WTC11 (cell line): Measurements from ENCODE around the gene HSD17B3. TPM values are rescaled to one million over a fixed set of nuclear protein-coding genes. Genes with fewer than 3 reads are reported as not detected.

ENCODE experiments used
- ATAC-seq: fragments of 200-7000 bp; cut with Tn5 transposase; 2 replicates; pipeline ENCODE4 v1.10.0; 2021; ENCODE audit warnings: mild to moderate bottlenecking, moderate library complexity
- CTCF ChIA-PET: fragments of 300-600 bp; sonication (Branson Sonifier 250); formaldehyde crosslinking; loops from one replicate; lab custom pipeline; 2021; ENCODE audit warnings: antibody characterized with exemption; lab: Charles Lee
- POLR2A ChIA-PET: fragments of 350-600 bp; sonication (Branson Sonifier 250); formaldehyde crosslinking; loops from one replicate; lab custom pipeline; 2021; ENCODE audit warnings: antibody characterized with exemption; lab: Charles Lee
- DNase-seq: peaks from one replicate; pipeline ENCODE4 v3.0.0; 2021; ENCODE audit warnings: low spot score
- H3K27ac Mint-ChIP-seq: 2 replicates; pipeline ENCODE4 v1.8.0; 2021; ENCODE audit warnings: mixed read lengths
- H3K27me3 Mint-ChIP-seq: 2 replicates; pipeline ENCODE4 v1.8.0; 2021; ENCODE audit warnings: low read depth, mild to moderate bottlenecking, moderate library complexity, mixed read lengths
- H3K36me3 Mint-ChIP-seq: 2 replicates; pipeline ENCODE4 v1.8.0; 2021; ENCODE audit warnings: mixed read lengths
- H3K4me1 Mint-ChIP-seq: 2 replicates; pipeline ENCODE4 v1.8.0; 2022; ENCODE audit warnings: mixed read lengths
- H3K4me3 Mint-ChIP-seq: 2 replicates; pipeline ENCODE4 v1.8.0; 2021; ENCODE audit warnings: mild to moderate bottlenecking, moderate library complexity, mixed read lengths
- H3K9me3 Mint-ChIP-seq: 2 replicates; pipeline ENCODE4 v1.8.0; 2021; ENCODE audit warnings: mixed read lengths
- AR ChIP-seq: fragments of 250-450 bp; sonication (Bioruptor Pico); IDR thresholded peaks from 2 replicates; pipeline ENCODE4 v1.9.0; 2021; ENCODE audit warnings: mild to moderate bottlenecking
- ATF1 ChIP-seq: sonication (generic); formaldehyde crosslinking; IDR thresholded peaks from 2 replicates; pipeline ENCODE4 v1.8.1; 2023; ENCODE audit warnings: mild to moderate bottlenecking, moderate library complexity, missing genetic modification reagents
- CREB1 ChIP-seq: sonication (generic); formaldehyde crosslinking; IDR thresholded peaks from 2 replicates; pipeline ENCODE4 v1.8.0; 2023; ENCODE audit warnings: mild to moderate bottlenecking, missing genetic modification reagents
- ESRRA ChIP-seq: sonication (generic); formaldehyde crosslinking; IDR thresholded peaks from 2 replicates; pipeline ENCODE4 v1.8.1; 2022; ENCODE audit warnings: mild to moderate bottlenecking, missing genetic modification reagents, borderline replicate concordance
- FOXJ3 ChIP-seq: sonication (generic); formaldehyde crosslinking; IDR thresholded peaks from 2 replicates; pipeline ENCODE4 v1.9.0; 2021; ENCODE audit warnings: missing genetic modification reagents, mild to moderate bottlenecking, borderline replicate concordance
- FOXP4 ChIP-seq: sonication (generic); formaldehyde crosslinking; IDR thresholded peaks from 2 replicates; pipeline ENCODE4 v1.8.0; 2022; ENCODE audit warnings: mild to moderate bottlenecking, missing genetic modification reagents
- HMGXB4 ChIP-seq: sonication (generic); formaldehyde crosslinking; IDR thresholded peaks from 2 replicates; pipeline ENCODE4 v1.8.1; 2023; ENCODE audit warnings: mild to moderate bottlenecking, moderate library complexity, missing genetic modification reagents
- JUN ChIP-seq: sonication (generic); formaldehyde crosslinking; IDR thresholded peaks from 2 replicates; pipeline ENCODE4 v1.8.0; 2023; ENCODE audit warnings: mild to moderate bottlenecking, missing genetic modification reagents
- KAT7 ChIP-seq: sonication (generic); formaldehyde crosslinking; IDR thresholded peaks from 2 replicates; pipeline ENCODE4 v1.8.1; 2023; ENCODE audit warnings: missing genetic modification reagents, mild to moderate bottlenecking, borderline replicate concordance
- MYBL2 ChIP-seq: sonication (generic); formaldehyde crosslinking; IDR thresholded peaks from 2 replicates; pipeline ENCODE4 v1.8.1; 2023; ENCODE audit warnings: mild to moderate bottlenecking, moderate library complexity, missing genetic modification reagents
- OVOL2 ChIP-seq: fragments of 250-450 bp; sonication (Bioruptor Pico); IDR thresholded peaks from 2 replicates; pipeline ENCODE4 v1.9.0; 2021; ENCODE audit warnings: mild to moderate bottlenecking, borderline replicate concordance
- RELA ChIP-seq: sonication (generic); formaldehyde crosslinking; IDR thresholded peaks from 2 replicates; pipeline ENCODE4 v1.8.1; 2022; ENCODE audit warnings: missing genetic modification reagents, mild to moderate bottlenecking, borderline replicate concordance
- ZBTB21 ChIP-seq: sonication (generic); formaldehyde crosslinking; IDR thresholded peaks from 2 replicates; pipeline ENCODE4 v1.8.1; 2023; ENCODE audit warnings: mild to moderate bottlenecking, missing genetic modification reagents, borderline replicate concordance
- ZMAT4 ChIP-seq: fragments of 250-450 bp; sonication (Bioruptor Pico); IDR thresholded peaks from 2 replicates; pipeline ENCODE4 v1.9.0; 2021; ENCODE audit warnings: mild to moderate bottlenecking
- ZNF219 ChIP-seq: sonication (generic); formaldehyde crosslinking; IDR thresholded peaks from 2 replicates; pipeline ENCODE4 v1.8.0; 2023; ENCODE audit warnings: missing genetic modification reagents, mild to moderate bottlenecking, borderline replicate concordance
- ZNF317 ChIP-seq: sonication (generic); formaldehyde crosslinking; IDR thresholded peaks from 2 replicates; pipeline ENCODE4 v1.8.1; 2023; ENCODE audit warnings: low read depth, mild to moderate bottlenecking, moderate library complexity, missing genetic modification reagents, borderline replicate concordance
- ZNF423 ChIP-seq: fragments of 250-450 bp; sonication (Bioruptor Pico); IDR thresholded peaks from 2 replicates; pipeline ENCODE4 v2.1.2; 2022; ENCODE audit warnings: mild to moderate bottlenecking, moderate library complexity
- total RNA-seq: library from RNA; stranded (reverse); gene quantifications from 3 replicates; pipeline ENCODE4 v1.2.3, GENCODE V29; 2021
- TF ChIP-seq, protein P1 (sequence below): fragments of 250-450 bp; sonication (Bioruptor Pico); IDR thresholded peaks from 2 replicates; pipeline ENCODE4 v1.9.0; 2021; ENCODE audit warnings: moderate library complexity, mild to moderate bottlenecking, inconsistent platforms, borderline replicate concordance
- TF ChIP-seq, protein P2 (sequence below): sonication (generic); formaldehyde crosslinking; IDR thresholded peaks from 2 replicates; pipeline ENCODE4 v1.8.0; 2023; ENCODE audit warnings: missing genetic modification reagents, mild to moderate bottlenecking, borderline replicate concordance
- TF ChIP-seq, protein P3 (sequence below): fragments of 250-450 bp; sonication (Bioruptor Pico); IDR thresholded peaks from 2 replicates; pipeline ENCODE4 v2.1.2; 2022; ENCODE audit warnings: mild to moderate bottlenecking, moderate library complexity

Gene HSD17B3
- total RNA-seq, 1 experiment from 2014 or later, result not detected

DNA sequence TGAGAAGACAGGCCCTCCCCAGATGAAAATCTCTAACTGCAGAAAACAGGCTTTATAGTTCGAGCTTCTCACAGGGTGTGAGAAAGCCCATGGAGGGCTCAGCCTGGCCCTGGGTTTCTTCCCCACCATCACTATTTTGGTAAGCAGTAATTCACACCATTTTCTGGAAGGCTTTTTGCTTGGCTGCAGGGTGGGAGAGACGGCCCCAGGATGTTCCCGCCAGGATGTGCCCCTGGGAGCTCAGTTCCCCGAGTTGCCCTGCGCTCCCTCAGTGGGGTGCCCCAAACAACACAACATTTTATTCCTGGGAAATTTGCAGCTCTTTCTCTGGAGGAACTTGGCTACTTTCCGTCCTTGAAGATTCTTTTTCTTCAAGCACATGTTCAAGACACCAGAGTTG lies 100.8 kb downstream of the HSD17B3 start:
- Mint-ChIP-seq H3K4me3 (no peak overlapping the region), H3K4me1 (peaks cover 9% of the 10 kb centered on the region)

More for the DNA sequence above, 100.8 kb downstream of the HSD17B3 start:
- Mint-ChIP-seq H3K27me3 (no peaks in the 10 kb centered on the region; the same call in 1 of the 2 replicates), H3K36me3 (no peaks in the 10 kb centered on the region), H3K27ac (0 out of 2 replicates have a peak overlapping the region, but pooled peaks have one; percentile 21), H3K9me3 (peaks cover 11% of the 10 kb centered on the region)
- ChIA-PET POLR2A (interaction anchor here (0.6 kb wide), 1 partner anchor 12 kb away, joined by 3 read pairs; no protein-coding TSS in a partner anchor), CTCF (interaction anchor here (1.0 to 2.3 kb wide), 7 partner anchors 9 to 175 kb away, joined by 3 to 19 read pairs (median 4); no protein-coding TSS in a partner anchor)
- no peak; the same call in 1 of the 2 replicates for ATAC-seq
- DNase-seq, result no peak
- TF ChIP-seq, protein P1, sequence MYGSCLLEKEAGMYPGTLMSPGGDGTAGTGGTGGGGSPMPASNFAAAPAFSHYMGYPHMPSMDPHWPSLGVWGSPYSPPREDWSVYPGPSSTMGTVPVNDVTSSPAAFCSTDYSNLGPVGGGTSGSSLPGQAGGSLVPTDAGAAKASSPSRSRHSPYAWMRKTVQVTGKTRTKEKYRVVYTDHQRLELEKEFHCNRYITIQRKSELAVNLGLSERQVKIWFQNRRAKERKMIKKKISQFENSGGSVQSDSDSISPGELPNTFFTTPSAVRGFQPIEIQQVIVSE (CRISPR knock-in tag), result no peak
- TF ChIP-seq, protein P2, sequence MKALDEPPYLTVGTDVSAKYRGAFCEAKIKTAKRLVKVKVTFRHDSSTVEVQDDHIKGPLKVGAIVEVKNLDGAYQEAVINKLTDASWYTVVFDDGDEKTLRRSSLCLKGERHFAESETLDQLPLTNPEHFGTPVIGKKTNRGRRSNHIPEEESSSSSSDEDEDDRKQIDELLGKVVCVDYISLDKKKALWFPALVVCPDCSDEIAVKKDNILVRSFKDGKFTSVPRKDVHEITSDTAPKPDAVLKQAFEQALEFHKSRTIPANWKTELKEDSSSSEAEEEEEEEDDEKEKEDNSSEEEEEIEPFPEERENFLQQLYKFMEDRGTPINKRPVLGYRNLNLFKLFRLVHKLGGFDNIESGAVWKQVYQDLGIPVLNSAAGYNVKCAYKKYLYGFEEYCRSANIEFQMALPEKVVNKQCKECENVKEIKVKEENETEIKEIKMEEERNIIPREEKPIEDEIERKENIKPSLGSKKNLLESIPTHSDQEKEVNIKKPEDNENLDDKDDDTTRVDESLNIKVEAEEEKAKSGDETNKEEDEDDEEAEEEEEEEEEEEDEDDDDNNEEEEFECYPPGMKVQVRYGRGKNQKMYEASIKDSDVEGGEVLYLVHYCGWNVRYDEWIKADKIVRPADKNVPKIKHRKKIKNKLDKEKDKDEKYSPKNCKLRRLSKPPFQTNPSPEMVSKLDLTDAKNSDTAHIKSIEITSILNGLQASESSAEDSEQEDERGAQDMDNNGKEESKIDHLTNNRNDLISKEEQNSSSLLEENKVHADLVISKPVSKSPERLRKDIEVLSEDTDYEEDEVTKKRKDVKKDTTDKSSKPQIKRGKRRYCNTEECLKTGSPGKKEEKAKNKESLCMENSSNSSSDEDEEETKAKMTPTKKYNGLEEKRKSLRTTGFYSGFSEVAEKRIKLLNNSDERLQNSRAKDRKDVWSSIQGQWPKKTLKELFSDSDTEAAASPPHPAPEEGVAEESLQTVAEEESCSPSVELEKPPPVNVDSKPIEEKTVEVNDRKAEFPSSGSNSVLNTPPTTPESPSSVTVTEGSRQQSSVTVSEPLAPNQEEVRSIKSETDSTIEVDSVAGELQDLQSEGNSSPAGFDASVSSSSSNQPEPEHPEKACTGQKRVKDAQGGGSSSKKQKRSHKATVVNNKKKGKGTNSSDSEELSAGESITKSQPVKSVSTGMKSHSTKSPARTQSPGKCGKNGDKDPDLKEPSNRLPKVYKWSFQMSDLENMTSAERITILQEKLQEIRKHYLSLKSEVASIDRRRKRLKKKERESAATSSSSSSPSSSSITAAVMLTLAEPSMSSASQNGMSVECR (CRISPR knock-in tag), result no peak
- TF ChIP-seq, protein P3, sequence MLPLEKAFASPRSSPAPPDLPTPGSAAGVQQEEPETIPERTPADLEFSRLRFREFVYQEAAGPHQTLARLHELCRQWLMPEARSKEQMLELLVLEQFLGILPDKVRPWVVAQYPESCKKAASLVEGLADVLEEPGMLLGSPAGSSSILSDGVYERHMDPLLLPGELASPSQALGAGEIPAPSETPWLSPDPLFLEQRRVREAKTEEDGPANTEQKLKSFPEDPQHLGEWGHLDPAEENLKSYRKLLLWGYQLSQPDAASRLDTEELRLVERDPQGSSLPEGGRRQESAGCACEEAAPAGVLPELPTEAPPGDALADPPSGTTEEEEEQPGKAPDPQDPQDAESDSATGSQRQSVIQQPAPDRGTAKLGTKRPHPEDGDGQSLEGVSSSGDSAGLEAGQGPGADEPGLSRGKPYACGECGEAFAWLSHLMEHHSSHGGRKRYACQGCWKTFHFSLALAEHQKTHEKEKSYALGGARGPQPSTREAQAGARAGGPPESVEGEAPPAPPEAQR (CRISPR knock-in tag), result no peak
- TF ChIP-seq ZNF317 (CRISPR knock-in tag) (no peak), AR (CRISPR knock-in tag) (no peak), ZBTB21 (no peak), ESRRA (CRISPR knock-in tag) (no peak), ZNF423 (CRISPR knock-in tag) (no peak), MYBL2 (CRISPR knock-in tag) (no peak), FOXP4 (CRISPR knock-in tag) (no peak), ZMAT4 (CRISPR knock-in tag) (no peak), ATF1 (no peak), OVOL2 (no peak), CREB1 (no peak), JUN (CRISPR knock-in tag) (no peak), HMGXB4 (CRISPR knock-in tag) (no peak), ZNF219 (no peak), KAT7 (CRISPR knock-in tag) (no peak), RELA (no peak), FOXJ3 (CRISPR knock-in tag) (no peak)
